ENCODE measurements around the gene RNF181. TPM values are rescaled to one million over a fixed set of nuclear protein-coding genes. Genes with fewer than 3 reads are reported as not detected.

The RNF181 gene
- polyA plus RNA-seq, 1 of the 3 experiments (the other 2 are of a cell fraction) = 312 TPM

DNA sequence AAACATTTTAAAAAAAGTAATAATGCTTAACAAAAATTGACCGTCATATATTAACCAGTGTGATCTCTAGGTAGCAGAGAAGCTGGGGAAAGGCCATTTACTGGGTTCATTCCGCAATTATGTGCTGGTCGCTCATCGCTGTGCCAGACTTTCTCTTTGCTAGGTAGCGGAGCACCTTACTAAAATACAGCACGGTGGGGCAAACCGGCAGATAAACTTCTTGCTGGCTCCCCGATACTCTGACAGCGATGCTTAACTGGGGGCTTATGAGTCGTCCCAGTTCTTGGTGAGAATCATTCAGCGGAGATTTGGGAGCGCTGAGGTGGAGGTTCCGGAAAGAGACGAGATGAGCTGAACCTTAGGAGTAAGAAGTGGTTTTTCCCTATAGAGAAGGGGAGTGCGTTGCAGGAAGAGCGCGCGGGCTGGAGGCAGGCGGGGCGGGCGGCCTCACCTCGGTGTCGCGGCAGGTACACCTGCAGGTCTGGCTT, 15.7 kb downstream of the RNF181 start (continued):
- TF ChIP-seq, protein P1, sequence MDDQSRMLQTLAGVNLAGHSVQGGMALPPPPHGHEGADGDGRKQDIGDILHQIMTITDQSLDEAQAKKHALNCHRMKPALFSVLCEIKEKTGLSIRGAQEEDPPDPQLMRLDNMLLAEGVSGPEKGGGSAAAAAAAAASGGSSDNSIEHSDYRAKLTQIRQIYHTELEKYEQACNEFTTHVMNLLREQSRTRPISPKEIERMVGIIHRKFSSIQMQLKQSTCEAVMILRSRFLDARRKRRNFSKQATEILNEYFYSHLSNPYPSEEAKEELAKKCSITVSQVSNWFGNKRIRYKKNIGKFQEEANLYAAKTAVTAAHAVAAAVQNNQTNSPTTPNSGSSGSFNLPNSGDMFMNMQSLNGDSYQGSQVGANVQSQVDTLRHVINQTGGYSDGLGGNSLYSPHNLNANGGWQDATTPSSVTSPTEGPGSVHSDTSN (IDR thresholded peaks at IDR 0.05) = no peak
- TF ChIP-seq TEAD4 (IDR thresholded peaks at IDR 0.05; ENCODE audit: borderline replicate concordance, insufficient read depth) (no peak), MXI1 (IDR thresholded peaks at IDR 0.05; ENCODE audit: low read depth, low read length) (no peak), RCOR1 (IDR thresholded peaks at IDR 0.05; ENCODE audit: low read length) (no peak), POLR2AphosphoS5 (IDR thresholded peaks at IDR 0.05; ENCODE audit: low read depth, low read length) (no peak), RAD21 (IDR thresholded peaks at IDR 0.05; ENCODE audit: low read length) (no peak)
- TF ChIP-seq, protein P2, sequence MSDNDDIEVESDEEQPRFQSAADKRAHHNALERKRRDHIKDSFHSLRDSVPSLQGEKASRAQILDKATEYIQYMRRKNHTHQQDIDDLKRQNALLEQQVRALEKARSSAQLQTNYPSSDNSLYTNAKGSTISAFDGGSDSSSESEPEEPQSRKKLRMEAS (IDR thresholded peaks at IDR 0.05; ENCODE audit: low read depth) = no peak

DNA sequence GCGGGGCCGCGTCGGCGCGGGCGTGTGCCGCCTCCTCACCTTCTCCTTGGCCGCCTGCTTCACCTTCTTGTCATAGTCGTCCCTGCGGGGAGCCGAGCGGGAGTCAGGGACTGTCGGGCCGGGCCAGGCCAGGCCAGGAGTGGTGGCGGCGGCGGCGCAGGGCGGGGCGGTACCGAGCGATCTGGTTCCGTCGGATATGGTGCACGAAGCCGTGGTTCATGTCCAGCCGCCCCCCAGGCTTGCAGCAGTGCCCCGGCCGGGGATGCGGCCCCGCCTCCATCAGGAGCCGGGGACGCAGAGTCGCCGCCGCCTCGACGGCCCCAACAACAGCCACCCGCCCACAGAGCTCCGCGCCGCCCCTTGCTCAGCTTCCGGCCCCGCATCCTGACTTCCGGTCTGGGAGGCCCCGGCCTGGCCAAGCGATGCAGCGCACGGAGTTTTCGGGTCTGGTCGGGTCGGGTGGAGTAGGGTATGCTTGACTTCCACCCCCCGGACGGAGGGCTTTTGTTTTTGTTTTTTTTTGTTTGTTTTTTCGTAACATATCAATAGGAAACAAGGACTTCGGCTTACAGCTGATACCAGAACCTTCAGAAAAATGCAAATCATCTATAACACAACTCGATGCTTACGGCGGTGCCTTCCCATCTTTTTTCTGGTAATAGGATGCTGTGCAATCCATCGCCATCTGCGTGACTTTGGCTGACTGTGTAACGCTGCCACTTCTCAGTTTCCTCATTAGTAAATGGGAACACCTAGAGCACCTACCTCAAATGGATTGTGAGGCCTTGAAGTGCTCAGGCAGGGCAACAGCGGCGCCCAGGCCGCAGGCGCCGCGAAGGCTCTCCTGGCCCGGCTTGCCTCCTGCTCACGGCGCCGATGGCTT, 16.4 kb downstream of the RNF181 start, which contains the start of gene C2orf68:
TSS of gene C2orf68 (minus strand) at position 362 of the 883 bp plus-strand sequence. CDS start at position 280, 82 bp downstream.
- Histone ChIP-seq H3K4me1 (ENCODE audit: control insufficient read depth in 1 of 2, insufficient read depth in 2 of 2, low read depth in 1 of 2, low read length in 1 of 2) (peaks cover 0 to 11% of the 10 kb centered on the region in 2 experiments; a peak in 2 of 4 replicates), H3K79me2 (ENCODE audit: insufficient read depth) (peaks cover 72% of the 10 kb centered on the region), H3K27ac (ENCODE audit: low read depth in 2 of 2, low read length in 1 of 2) (peak within 1 kb of the TSS; percentile 81 to 87), H3K4me2 (peak within 1 kb of the TSS; percentile 96), H3K9me2 (no peaks in the 10 kb centered on the region), H3K4me3 (ENCODE audit: low read depth in 2 of 2, low read length in 1 of 2) (peak within 1 kb of the TSS; percentile 79 to 93), H3F3A (replicated peaks; ENCODE audit: insufficient read depth) (peaks cover 30% of the 10 kb centered on the region), H3K27me3 (ENCODE audit: insufficient read depth) (no peaks in the 10 kb centered on the region), H3K9ac (peak within 1 kb of the TSS; percentile 81), H3K9me3 (no peaks in the 10 kb centered on the region), H3K36me3 (replicated peaks in 1 of 2; ENCODE audit: control insufficient read depth in 1 of 2, insufficient read depth in 2 of 2, low read length in 1 of 2) (peaks cover 21 to 28% of the 10 kb centered on the region in 2 experiments), H4K20me1 (ENCODE audit: insufficient read depth) (peaks cover 2% of the 10 kb centered on the region; the same call in 1 of the 2 replicates), H2AFZ (ENCODE audit: low read depth) (peak within 1 kb of the TSS; percentile 98)
- peak; percentile 98 for DNase-seq
- ChIA-PET CTCF (interaction anchor here (1.6 to 1.8 kb wide), 2 partner anchors 9 to 25 kb away, joined by 4 to 6 read pairs; partner anchors contain the start of gene TMEM150A), POLR2A (interaction anchor here (0.6 to 1.5 kb wide), 13 partner anchors 10 to 293 kb away, joined by 3 to 10 read pairs (median 3); partner anchors contain the start of genes ELMOD3, GGCX, RETSAT and RNF181)
- WGBS (ENCODE audit: low lambda C conversion rate) = 13% methylated on average over 45 of the region's 73 CpGs
- TF ChIP-seq, protein P2 (IDR thresholded peaks at IDR 0.05; ENCODE audit: low read depth) = peak; percentile 93
- TF ChIP-seq MXI1 (IDR thresholded peaks at IDR 0.05; ENCODE audit: low read depth, low read length) (peak; percentile 59; the same call in 1 of the 2 replicates), TEAD4 (IDR thresholded peaks at IDR 0.05; ENCODE audit: borderline replicate concordance, insufficient read depth) (no peak), GABPA (IDR thresholded peaks at IDR 0.05; ENCODE audit: low read depth) (peak; percentile 90), JUND (IDR thresholded peaks at IDR 0.05) (no peak), EP300 (IDR thresholded peaks at IDR 0.05; ENCODE audit: borderline replicate concordance in 1 of 2, low read depth in 1 of 2, low read length in 1 of 2) (peak in 1 of 2 experiments; percentile 18; a peak in 1 of 4 replicates), ELF1 (IDR thresholded peaks at IDR 0.05) (peak; percentile 77), EZH2phosphoT487 (IDR thresholded peaks at IDR 0.05; ENCODE audit: borderline replicate concordance, low read depth) (no peak), POLR2AphosphoS5 (IDR thresholded peaks at IDR 0.05; ENCODE audit: low read depth, low read length) (peak; percentile 97), YY1 (IDR thresholded peaks at IDR 0.05; ENCODE audit: low read depth) (peak; percentile 40; the same call in 1 of the 2 replicates), RAD21 (IDR thresholded peaks at IDR 0.05; ENCODE audit: low read length) (no peak), NFIC (IDR thresholded peaks at IDR 0.05; ENCODE audit: borderline replicate concordance) (no peak), SIN3A (IDR thresholded peaks at IDR 0.05; ENCODE audit: borderline replicate concordance, low read depth, low read length) (peak; percentile 52; the same call in 1 of the 2 replicates), RCOR1 (IDR thresholded peaks at IDR 0.05; ENCODE audit: low read length) (no peak), FOXJ3 (CRISPR knock-in tag; IDR thresholded peaks at IDR 0.05) (no peak), FOXM1 (IDR thresholded peaks at IDR 0.05; ENCODE audit: low read depth) (no peak), TAF1 (IDR thresholded peaks at IDR 0.05; ENCODE audit: borderline replicate concordance, low read depth, low read length) (peak; percentile 94), RFX5 (IDR thresholded peaks at IDR 0.05; ENCODE audit: low read length) (no peak), CHD2 (IDR thresholded peaks at IDR 0.05; ENCODE audit: low read length, partially characterized antibody) (no peak)
- TF ChIP-seq, protein P3, sequence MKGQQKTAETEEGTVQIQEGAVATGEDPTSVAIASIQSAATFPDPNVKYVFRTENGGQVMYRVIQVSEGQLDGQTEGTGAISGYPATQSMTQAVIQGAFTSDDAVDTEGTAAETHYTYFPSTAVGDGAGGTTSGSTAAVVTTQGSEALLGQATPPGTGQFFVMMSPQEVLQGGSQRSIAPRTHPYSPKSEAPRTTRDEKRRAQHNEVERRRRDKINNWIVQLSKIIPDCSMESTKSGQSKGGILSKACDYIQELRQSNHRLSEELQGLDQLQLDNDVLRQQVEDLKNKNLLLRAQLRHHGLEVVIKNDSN (IDR thresholded peaks at IDR 0.05; ENCODE audit: borderline replicate concordance, low read depth) = peak; percentile 0; the same call in 1 of the 2 replicates
- TF ChIP-seq, protein P4, sequence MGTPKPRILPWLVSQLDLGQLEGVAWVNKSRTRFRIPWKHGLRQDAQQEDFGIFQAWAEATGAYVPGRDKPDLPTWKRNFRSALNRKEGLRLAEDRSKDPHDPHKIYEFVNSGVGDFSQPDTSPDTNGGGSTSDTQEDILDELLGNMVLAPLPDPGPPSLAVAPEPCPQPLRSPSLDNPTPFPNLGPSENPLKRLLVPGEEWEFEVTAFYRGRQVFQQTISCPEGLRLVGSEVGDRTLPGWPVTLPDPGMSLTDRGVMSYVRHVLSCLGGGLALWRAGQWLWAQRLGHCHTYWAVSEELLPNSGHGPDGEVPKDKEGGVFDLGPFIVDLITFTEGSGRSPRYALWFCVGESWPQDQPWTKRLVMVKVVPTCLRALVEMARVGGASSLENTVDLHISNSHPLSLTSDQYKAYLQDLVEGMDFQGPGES (IDR thresholded peaks at IDR 0.05; ENCODE audit: low read depth, low read length) = no peak
- TF ChIP-seq, protein P5, sequence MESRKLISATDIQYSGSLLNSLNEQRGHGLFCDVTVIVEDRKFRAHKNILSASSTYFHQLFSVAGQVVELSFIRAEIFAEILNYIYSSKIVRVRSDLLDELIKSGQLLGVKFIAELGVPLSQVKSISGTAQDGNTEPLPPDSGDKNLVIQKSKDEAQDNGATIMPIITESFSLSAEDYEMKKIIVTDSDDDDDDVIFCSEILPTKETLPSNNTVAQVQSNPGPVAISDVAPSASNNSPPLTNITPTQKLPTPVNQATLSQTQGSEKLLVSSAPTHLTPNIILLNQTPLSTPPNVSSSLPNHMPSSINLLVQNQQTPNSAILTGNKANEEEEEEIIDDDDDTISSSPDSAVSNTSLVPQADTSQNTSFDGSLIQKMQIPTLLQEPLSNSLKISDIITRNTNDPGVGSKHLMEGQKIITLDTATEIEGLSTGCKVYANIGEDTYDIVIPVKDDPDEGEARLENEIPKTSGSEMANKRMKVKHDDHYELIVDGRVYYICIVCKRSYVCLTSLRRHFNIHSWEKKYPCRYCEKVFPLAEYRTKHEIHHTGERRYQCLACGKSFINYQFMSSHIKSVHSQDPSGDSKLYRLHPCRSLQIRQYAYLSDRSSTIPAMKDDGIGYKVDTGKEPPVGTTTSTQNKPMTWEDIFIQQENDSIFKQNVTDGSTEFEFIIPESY (IDR thresholded peaks at IDR 0.05; ENCODE audit: borderline replicate concordance, low read depth) = peak; percentile 48; the same call in 1 of the 2 replicates
